Calu3 (cell line): ENCODE measurements around the gene TUFM. TPM values are rescaled to one million over a fixed set of nuclear protein-coding genes. Genes with fewer than 3 reads are reported as not detected.

Source experiments
- BruUV-seq: library from RNA; stranded (reverse); fragments of 400-500 nt; replicated peaks from 2 replicates; lab custom pipeline; 2021; lab: Mats Ljungman, UMichigan
- CTCF ChIA-PET: fragments of 300-600 bp; sonication (Branson Sonifier 250); formaldehyde crosslinking; loops from one replicate; lab custom pipeline; 2022; ENCODE audit warnings: antibody characterized with exemption; lab: Charles Lee
- DNase-seq: peaks from one replicate; pipeline ENCODE4 v3.0.0; 2022
- H3K27ac Mint-ChIP-seq: one replicate; pipeline ENCODE4 v1.8.0; 2022; ENCODE audit warnings: mixed read lengths; ENCODE audit not compliant: unreplicated experiment
- H3K27me3 Mint-ChIP-seq: one replicate; pipeline ENCODE4 v1.8.0; 2022; ENCODE audit warnings: mixed read lengths; ENCODE audit not compliant: unreplicated experiment
- H3K36me3 Mint-ChIP-seq: one replicate; pipeline ENCODE4 v1.8.0; 2022; ENCODE audit warnings: mild to moderate bottlenecking, moderate library complexity, mixed read lengths; ENCODE audit not compliant: insufficient read depth, unreplicated experiment
- H3K4me1 Mint-ChIP-seq: one replicate; pipeline ENCODE4 v1.8.0; 2022; ENCODE audit warnings: mild to moderate bottlenecking, low read depth, mixed read lengths; ENCODE audit not compliant: unreplicated experiment
- H3K4me3 Mint-ChIP-seq: one replicate; pipeline ENCODE4 v1.8.0; 2022; ENCODE audit warnings: mild to moderate bottlenecking, low read depth, moderate library complexity, mixed read lengths; ENCODE audit not compliant: unreplicated experiment
- H3K9me3 Mint-ChIP-seq: one replicate; pipeline ENCODE4 v1.8.0; 2022; ENCODE audit warnings: low read depth, mixed read lengths; ENCODE audit not compliant: unreplicated experiment
- intact Hi-C: fragments of 100-400 bp; cut with micrococcal nuclease; formaldehyde crosslinking; loops from one replicate; pipeline ENCODE4 v1.10.0; 2022; ENCODE audit not compliant: unreplicated experiment
- total RNA-seq: library from RNA; stranded (reverse); gene quantifications from 2 replicates; pipeline ENCODE4 v1.2.3, GENCODE V29; 2022
- TF ChIP-seq, protein P1 (sequence below): fragments of 200-600 bp; IDR thresholded peaks from one replicate; pipeline ENCODE4 v1.8.0; 2022; ENCODE audit warnings: antibody characterized with exemption; ENCODE audit not compliant: unreplicated experiment

Gene TUFM
- total RNA-seq, 1 experiment from 2014 or later = 273 TPM

DNA sequence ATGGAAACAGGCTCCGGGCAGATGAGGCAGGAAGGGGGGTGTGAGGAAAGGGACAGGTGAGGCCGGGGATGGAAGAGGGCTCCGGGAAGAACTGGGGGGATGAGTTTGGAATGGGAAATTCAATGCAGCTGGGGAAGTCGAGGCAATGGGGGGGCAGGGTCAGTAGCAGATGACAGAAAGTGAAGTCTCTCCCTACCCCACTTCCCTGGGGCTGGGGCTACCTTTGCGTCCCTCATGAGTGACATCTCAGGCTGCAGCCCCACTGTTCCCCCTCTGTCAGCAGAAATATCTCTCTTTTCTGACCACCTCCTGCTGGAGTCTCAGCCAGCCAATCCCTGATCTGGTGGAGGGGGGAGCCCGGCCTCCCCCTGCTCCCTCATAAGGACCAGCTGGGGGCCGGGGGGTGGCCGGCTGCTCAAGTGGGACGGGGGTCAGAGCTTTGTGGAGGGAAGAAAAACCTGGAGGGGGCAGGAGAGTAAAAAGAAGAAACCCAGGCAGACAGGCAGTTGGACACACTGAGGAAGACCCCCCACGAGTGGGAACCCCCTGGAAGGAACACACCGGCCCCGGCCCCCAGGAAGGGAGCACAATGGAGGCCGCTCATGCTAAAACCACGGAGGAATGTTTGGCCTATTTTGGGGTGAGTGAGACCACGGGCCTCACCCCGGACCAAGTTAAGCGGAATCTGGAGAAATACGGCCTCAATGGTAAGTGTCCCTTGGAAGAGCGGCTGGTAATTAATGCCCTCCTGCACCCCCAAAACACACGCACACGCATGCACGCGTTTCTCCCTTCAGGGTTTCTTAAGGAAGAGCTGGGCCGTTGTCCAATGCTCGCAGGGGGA, 32.2 kb upstream of the TUFM start, which contains the start of gene ATP2A1:
ATP2A1 (plus strand) TSS at position 406 of the 844 bp plus-strand sequence; CDS start at position 590, 184 bp downstream.
- Mint-ChIP-seq H3K9me3 (no peaks in the 10 kb centered on the region), H3K27me3 (no peaks in the 10 kb centered on the region), H3K4me1 (peaks cover 13% of the 10 kb centered on the region), H3K36me3 (peaks cover 78% of the 10 kb centered on the region), H3K27ac (peak within 1 kb of the TSS; percentile 68), H3K4me3 (peak within 1 kb of the TSS; percentile 88)
- BruUV-seq = no TSS peak
- TF ChIP-seq, protein P1, sequence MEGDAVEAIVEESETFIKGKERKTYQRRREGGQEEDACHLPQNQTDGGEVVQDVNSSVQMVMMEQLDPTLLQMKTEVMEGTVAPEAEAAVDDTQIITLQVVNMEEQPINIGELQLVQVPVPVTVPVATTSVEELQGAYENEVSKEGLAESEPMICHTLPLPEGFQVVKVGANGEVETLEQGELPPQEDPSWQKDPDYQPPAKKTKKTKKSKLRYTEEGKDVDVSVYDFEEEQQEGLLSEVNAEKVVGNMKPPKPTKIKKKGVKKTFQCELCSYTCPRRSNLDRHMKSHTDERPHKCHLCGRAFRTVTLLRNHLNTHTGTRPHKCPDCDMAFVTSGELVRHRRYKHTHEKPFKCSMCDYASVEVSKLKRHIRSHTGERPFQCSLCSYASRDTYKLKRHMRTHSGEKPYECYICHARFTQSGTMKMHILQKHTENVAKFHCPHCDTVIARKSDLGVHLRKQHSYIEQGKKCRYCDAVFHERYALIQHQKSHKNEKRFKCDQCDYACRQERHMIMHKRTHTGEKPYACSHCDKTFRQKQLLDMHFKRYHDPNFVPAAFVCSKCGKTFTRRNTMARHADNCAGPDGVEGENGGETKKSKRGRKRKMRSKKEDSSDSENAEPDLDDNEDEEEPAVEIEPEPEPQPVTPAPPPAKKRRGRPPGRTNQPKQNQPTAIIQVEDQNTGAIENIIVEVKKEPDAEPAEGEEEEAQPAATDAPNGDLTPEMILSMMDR = no peak
- intact Hi-C loops = no loop called here
- CTCF ChIA-PET = no interaction called here
- no peak for DNase-seq

DNA sequence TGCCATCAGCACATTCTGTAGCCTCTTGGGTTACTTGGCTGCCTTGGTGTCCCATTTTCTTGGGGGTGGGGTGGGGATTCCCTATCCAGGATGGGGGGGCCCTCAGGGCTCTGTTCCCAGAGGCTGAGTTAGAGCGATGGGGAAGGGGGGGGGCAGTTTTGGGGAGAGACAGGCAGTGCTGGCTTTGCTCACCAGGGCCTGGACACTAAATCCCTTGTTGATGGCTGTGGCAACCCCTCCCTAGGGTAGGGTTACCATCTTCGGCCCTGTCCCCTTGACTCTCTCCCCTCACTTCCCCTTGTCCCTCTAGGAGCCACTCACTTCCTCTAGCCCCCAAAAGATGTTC, 31.5 kb upstream of the TUFM start:
- Mint-ChIP-seq H3K36me3 (peaks cover 85% of the 10 kb centered on the region), H3K27ac (peak overlapping the region; percentile 44), H3K27me3 (no peaks in the 10 kb centered on the region), H3K4me1 (peaks cover 13% of the 10 kb centered on the region), H3K9me3 (no peaks in the 10 kb centered on the region), H3K4me3 (peak overlapping the region; percentile 88)
- CTCF ChIA-PET = no interaction called here
- BruUV-seq = no TSS peak
- no peak for DNase-seq
- TF ChIP-seq, protein P1 = no peak
- intact Hi-C loops = no loop called here

DNA sequence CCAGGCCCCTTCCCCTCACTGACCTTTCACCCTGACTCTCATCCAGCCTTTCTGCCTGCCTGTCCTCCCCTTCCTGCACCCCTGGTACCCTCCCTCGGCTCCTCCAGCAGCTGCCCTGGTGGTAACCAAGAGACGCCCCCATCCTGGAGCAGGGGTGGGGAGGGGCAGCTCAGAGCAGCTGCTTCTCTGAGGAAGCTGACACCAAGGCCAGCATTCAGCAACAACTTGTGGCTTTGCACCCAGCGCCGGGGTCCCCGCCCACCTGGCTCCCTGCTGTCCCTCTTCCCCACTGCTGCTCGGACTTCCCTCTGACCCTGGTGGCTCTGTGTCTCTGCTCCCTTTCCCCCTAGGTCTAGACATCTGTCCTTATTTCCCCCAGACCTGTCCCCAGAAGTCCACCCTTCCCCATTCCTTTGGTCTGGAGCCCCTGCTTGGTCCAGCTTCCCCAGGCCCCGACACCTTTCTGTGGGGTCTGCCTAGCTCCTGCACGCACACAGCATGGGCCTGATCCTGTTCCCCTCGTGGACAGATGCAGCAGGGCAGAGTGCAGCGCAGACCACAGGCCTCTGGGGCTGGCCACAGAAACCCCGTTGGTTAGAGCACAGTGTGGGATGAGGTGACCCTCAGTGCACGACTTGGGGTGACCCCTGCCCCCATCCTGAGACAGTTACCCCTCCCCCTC, 31.0 kb upstream of the TUFM start:
- TF ChIP-seq, protein P1 = no peak
- peaks cover 13% of the 10 kb centered on the region for H3K4me1 Mint-ChIP-seq
- no peak for DNase-seq
- peaks cover 87% of the 10 kb centered on the region for H3K36me3 Mint-ChIP-seq
- intact Hi-C loops = no loop called here
- H3K9me3 Mint-ChIP-seq = no peaks in the 10 kb centered on the region
- H3K27me3 Mint-ChIP-seq = no peaks in the 10 kb centered on the region
- CTCF ChIA-PET = no interaction called here
- peak overlapping the region; percentile 88 for H3K4me3 Mint-ChIP-seq
- BruUV-seq = no TSS peak
- no peak overlapping the region for H3K27ac Mint-ChIP-seq

DNA sequence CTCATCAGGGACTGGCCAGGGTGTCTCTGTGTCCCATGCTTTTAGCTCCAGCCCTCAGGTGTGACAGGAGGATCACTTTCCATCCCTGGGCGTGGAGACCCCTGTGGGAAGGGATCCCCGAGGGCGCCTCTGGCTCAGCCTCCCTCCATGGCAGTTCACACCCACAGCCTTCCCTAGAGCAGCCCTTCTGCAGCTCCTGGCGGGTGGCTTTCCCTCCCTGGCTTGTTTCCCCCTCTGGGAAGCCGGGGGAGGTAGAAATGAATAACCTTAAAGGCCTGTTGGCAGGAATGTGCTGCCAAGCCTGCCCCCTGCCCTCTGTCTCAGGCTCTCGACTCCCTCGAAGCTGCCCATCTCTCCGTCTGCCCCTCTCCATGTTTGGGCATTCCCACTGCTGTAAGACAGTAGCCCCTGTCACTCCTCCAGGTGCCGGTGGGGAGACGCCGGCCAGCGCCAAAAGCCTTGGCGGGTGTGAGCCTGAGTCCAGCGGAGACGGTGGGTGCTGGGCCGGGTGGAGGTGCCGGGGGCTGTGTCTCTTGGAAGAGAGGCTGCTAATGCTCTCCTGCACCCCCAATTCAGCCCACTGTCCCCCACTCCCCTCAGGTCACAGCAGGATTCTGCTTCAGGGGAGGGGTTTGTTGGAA, 30.0 kb upstream of the TUFM start:
- Mint-ChIP-seq H3K4me3 (no peak overlapping the region), H3K27ac (no peak overlapping the region), H3K4me1 (peaks cover 13% of the 10 kb centered on the region), H3K9me3 (no peaks in the 10 kb centered on the region), H3K27me3 (no peaks in the 10 kb centered on the region), H3K36me3 (peaks cover 87% of the 10 kb centered on the region)
- CTCF ChIA-PET = interaction anchor here (1.5 kb wide), 1 partner anchor 68 kb away, joined by 3 read pairs; no protein-coding TSS in a partner anchor
- BruUV-seq = no TSS peak
- TF ChIP-seq, protein P1 = no peak
- intact Hi-C loops = no loop called here
- no peak for DNase-seq
